HG03196 (cell line): ENCODE data around the gene ZNF443.
"Not testable (repeated sequence)": the region's sequence is repeated elsewhere in the genome, so short reads cannot be mapped to it uniquely, and the experiment has no call there.

Experiments used
- ATAC-seq: cut with Tn5 transposase; IDR thresholded peaks from one replicate; pipeline ENCODE4 v1.9.1; 2021; ENCODE audit not compliant: unreplicated experiment

Gene ZNF443

DNA sequence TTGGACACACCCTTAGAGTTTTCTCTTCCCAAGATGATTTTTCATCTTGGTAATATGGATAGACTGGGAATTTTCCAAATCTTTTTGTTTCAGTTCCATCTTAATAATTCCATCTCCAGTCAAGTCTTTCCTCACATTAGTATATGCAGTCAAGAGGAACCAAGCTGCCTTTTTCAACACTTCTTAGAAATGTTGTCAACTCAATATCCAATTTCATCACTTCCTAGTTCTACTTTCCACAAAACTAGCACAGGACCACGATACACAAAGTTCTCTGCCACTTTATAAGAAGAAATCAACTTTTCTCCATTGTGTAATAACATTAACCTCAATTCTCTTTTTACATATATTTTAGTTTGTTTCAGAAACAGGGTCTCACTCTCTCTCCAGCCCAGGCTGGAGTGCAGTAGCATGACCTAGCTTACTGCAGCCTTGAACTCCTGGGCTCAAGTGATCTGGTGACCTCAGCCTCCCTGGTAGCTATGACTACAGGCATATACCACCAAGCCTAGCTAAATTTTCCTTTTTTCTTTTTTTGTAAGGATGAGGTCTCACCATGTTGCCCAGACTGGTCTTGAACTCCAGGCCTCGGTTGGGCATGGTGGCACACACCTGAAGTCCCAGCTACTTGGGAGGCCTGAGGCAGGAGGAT, 15.5 kb downstream of the ZNF443 start:
- no peak for ATAC-seq

DNA sequence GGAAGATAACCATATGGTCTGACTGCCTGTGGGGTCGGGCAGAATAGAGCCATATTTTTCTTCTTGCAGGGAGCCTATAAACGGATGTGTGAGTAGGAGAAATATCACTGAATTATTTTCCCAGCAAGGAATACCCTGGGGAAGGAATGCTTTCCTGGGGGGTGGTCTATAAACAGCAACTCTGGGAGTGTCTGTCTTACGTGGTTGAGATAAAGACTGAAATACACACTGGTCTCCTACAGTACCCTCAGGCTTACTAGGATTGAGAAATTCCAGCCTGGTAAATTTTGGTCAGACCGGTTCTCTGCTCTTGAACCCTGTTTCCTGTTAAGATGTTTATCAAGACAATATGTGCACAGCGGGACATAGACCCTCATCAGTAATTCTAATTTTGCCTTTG, 23.5 kb downstream of the ZNF443 start:
- ATAC-seq, result not testable (repeated sequence)

DNA sequence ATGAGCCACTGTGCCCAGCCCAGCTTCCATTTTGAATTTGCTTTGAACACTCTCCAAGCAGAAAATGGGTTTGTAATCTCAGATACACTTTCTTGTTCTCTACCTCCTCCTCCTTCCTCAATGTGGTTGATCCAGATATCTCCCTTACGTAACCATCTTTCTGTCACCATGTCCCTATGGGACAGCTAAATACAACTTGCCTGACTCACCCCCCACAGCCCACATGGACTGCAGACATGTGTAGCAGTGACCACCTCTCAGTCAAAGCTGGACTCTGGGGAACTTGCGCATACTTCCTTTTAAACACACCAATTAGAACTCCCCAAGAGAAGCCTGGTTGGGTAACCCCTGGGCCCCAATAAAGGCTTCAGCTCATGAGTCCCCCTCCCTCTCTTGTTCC, 28.9 kb downstream of the ZNF443 start:
- no peak for ATAC-seq

DNA sequence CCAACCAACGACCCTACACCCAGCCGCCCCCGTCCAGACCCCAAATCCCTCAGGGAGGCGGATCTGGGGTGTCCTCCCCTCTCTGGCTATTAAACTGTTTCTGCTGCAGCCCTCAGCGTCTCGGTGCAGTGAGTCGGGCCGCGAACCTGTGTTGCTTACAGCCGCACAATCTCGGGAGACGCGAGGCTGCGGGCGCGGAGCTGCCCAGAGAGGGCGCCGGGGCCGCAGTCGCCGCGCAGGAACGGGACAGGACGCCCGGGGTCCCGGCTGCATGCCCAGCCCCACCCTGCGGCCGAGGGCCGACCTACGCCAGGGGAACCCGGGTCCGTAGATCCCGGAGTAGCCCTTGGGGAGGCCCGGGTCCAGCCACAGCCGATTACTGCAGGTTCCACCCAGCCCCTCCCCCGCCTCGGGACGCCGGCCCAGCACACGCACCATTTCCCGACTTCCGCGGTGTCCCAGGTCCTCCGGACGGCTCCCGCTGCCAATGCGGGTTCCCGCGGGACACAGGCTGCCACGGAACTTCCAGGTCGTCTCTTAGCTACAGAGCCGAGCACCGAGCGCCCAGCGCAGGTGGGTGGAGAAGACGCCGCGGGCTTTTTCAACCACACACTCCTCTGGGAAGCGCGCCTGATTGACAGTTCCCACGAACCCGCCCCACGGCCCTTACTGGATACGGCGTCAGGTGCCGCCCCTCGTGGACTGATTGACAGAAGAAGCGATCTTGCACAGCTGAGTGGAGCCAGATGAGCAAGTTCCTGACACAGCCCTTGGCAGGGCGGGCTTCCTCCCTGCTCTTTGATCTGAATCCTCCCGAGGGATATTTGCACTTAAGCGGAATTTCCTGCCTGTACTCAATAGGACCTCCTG, 40.0 kb downstream of the ZNF443 start, which contains the start of gene ZNF799:
Gene ZNF799 (minus strand): TSS at position 639 of the 870 bp plus-strand sequence. CDS start 201 bp downstream, at position 438.
- peak; percentile 85 for ATAC-seq

DNA sequence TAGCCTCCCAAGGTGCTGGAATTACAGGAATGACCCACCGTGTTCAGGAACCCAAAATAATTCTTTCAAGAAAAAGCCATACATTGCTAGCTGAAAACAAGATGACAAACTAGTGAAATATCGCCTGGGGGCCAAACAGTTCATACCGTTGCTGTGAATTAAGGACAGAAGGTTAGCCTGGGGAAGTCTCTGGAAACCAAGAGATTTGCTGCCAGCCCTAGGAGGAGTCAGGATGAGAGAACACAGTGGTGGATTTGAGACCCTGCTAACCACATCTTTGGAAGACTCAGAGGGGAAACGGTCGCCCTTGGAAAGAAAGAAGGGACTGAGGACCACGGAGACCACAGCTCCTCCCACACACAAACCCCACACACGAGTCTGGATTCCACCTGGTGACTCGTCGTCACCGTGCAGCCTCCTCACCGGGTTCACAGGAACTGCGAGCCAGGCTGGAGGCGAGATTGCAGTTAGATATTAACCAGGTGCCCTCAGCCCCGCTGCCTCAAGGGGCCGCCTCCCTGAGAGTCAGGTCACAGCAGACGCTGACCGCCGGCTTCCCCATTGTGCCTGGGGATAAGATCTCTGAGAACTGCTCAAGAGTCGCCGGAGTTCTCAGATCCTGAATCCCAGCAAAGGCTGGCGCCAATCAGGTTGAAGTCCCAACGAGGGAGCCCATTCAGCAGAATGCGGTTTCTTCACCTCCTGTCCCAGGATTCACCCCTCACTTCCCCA, 40.8 kb downstream of the ZNF443 start:
- ATAC-seq, result peak; percentile 49

DNA sequence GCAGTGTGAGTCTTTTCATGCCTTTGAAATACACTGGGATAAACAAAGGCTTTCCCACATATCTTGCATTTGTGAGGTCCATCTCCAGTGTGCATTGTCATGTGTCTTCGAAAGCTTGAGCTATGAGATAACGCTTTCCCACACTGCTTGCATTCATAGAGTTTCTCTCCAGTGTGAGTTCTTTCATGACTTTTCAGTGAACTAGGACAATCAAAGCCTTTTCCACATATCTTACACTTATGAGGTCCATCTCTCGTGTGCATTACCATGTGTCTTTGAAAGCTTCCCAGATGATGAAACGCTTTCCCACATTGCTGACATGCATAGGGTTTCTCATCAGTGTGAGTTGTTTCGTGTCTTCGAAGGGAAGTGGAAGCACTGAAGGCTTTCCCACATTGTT, 49.7 kb downstream of the ZNF443 start:
- ATAC-seq, result not testable (repeated sequence)

DNA sequence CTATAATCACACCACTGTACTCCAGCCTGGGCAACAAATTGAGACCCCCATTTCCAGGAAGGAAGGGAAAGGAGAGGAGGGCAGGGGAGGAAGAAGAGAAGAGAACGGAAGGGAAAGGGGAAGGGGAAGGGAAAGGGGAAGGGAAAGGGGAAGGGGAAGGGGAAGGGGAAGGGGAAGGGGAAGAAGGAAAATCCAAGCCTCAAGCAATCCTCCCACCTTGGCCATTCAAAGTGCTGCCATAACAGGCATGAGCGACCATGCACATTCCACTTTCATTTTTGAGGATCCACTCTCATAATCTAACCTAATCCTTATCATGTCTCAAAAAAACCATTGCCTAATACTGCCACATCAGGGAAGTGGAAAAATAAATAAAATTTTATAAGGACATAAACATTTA, 54.5 kb downstream of the ZNF443 start:
- not testable (repeated sequence) for ATAC-seq

DNA sequence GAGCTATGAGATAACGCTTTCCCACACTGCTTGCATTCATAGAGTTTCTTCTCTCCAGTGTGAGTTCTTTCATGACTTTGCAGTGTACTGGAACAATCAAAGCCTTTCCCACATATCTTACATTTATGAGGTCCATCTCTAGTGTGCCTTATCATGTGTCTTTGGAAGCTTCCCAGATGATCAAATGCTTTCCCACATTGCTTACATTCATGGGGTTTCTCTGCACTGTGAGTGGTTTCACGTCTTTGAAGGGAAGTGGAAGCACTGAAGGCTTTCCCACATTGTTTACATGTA, 60.4 kb downstream of the ZNF443 start:
- no peak for ATAC-seq

DNA sequence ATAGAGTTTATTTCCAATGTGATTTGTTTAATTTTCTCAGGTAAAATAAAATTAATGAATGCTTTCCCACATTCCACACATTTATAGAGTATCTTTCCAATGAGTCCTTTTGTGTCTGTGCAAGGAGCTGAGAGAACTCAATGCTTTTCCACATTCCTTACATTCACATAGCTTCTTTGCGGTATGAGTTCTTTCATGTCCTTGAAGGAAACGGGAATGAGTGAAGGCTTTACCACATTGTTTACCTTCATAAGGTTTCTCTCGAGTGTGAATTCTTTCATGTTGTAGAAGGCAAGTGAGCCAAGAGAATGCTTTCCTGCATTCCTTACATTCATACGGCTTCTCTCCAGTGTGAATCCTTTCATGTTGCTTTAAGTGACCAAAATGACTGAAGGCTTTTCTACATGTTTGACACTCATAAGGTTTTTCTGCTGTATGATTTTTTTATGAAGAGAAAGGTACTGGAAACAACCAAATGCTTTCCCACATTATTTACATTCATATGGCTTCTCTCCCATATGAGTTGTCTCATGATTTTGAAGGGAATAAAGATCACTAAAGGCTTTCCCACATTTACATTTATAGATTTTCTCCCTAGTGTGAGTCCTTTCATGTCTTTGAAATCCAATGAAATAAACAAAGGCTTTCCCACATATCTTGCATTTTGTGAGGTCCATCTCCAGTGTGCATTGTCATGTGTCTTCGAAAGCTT, 60.9 kb downstream of the ZNF443 start:
- ATAC-seq, result no peak
